ENCODE data around the gene GUCY1A1.

Gene GUCY1A1

GRCh38 chr4:155762334-155762733, 95.7 kb downstream of the GUCY1A1 start:
- no peak for TF ChIP-seq ZFX (IDR thresholded peaks at IDR 0.05)
- no peak for TF ChIP-seq CTCF (conservative IDR thresholded peaks at IDR 0.05)

DNA sequence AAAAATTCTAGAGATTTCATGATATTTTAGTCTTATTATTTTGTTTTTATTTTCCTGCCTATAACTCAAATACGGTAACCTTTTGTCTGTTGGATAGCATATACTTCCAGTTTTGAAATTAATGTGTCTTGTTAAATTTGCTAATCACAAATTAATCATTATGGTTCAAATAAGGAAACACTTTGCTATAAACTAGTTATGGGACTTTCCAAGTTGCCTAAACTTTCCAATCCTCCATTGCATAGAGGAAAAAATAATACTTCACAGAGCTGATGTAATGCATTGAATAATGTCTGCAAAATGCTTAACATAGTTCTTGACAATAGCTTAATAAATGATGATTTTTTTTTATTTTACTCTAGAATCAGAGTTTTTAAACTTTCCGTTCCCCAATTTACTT, 96.9 kb downstream of the GUCY1A1 start:
- H3K27ac ChIP-seq: no peak overlapping the region
- no peak for TF ChIP-seq CTCF (conservative IDR thresholded peaks at IDR 0.05)
- TF ChIP-seq ZFX (IDR thresholded peaks at IDR 0.05): no peak

More at GRCh38 chr4:155762334-155762733, 95.7 kb downstream of the GUCY1A1 start:
- H3K27ac ChIP-seq: no peak overlapping the region

- TF ChIP-seq CTCF (conservative IDR thresholded peaks at IDR 0.05) (no peak), ZFX (IDR thresholded peaks at IDR 0.05) (no peak)
- no peak overlapping the region for H3K27ac ChIP-seq
Observed at GRCh38 chr4:155765149-155765548, 98.5 kb downstream of the GUCY1A1 start.

DNA sequence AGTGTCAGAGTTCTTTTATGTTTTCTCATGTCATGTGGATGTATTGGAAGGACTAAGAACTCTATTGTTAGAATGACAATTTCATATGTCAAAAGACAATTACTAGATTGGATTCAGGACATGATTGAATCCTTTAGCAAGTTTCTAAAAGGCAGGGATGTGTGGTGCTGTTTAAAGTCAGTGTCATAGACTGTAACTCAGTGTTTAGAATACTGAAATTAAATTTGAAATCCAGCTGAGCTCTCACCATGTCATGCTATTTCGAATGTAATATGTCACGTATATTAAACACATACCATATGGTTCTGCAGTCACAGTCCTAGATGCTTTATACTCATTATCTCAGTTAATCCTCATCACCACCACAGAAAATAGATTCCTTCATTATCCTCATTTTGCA, 100.0 kb downstream of the GUCY1A1 start:
- TF ChIP-seq CTCF (conservative IDR thresholded peaks at IDR 0.05): no peak
- no peak for TF ChIP-seq ZFX (IDR thresholded peaks at IDR 0.05)
- no peak overlapping the region for H3K27ac ChIP-seq

- H3K27ac ChIP-seq: no peak overlapping the region
- TF ChIP-seq CTCF (conservative IDR thresholded peaks at IDR 0.05) (no peak), ZFX (IDR thresholded peaks at IDR 0.05) (no peak)
Observed at GRCh38 chr4:155768370-155768769, 101.7 kb downstream of the GUCY1A1 start.

- no peak overlapping the region for H3K27ac ChIP-seq
- TF ChIP-seq CTCF (conservative IDR thresholded peaks at IDR 0.05): no peak
- TF ChIP-seq ZFX (IDR thresholded peaks at IDR 0.05): no peak
Observed at GRCh38 chr4:155769090-155769489, 102.4 kb downstream of the GUCY1A1 start.

GRCh38 chr4:155772459-155773195, 106.0 kb downstream of the GUCY1A1 start:
- no peak for TF ChIP-seq CTCF (conservative IDR thresholded peaks at IDR 0.05)
- no peak for TF ChIP-seq ZFX (IDR thresholded peaks at IDR 0.05)
- H3K27ac ChIP-seq: no peak overlapping the region
